Measurements from ENCODE around the gene PDIA4. TPM values are rescaled to one million over a fixed set of nuclear protein-coding genes. Genes with fewer than 3 reads are reported as not detected.
"Not testable (repeated sequence)": the region's sequence is repeated elsewhere in the genome, so short reads cannot be mapped to it uniquely, and the experiment has no call there.

PDIA4 gene, protein sequence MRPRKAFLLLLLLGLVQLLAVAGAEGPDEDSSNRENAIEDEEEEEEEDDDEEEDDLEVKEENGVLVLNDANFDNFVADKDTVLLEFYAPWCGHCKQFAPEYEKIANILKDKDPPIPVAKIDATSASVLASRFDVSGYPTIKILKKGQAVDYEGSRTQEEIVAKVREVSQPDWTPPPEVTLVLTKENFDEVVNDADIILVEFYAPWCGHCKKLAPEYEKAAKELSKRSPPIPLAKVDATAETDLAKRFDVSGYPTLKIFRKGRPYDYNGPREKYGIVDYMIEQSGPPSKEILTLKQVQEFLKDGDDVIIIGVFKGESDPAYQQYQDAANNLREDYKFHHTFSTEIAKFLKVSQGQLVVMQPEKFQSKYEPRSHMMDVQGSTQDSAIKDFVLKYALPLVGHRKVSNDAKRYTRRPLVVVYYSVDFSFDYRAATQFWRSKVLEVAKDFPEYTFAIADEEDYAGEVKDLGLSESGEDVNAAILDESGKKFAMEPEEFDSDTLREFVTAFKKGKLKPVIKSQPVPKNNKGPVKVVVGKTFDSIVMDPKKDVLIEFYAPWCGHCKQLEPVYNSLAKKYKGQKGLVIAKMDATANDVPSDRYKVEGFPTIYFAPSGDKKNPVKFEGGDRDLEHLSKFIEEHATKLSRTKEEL
- total RNA-seq, result 100 to 1,000 TPM; 131 to 157 TPM
- long read RNA-seq, transcript PDIA4-201 (10 exons, 2,903 nt), result major isoform, 355 of 501 reads
- long read RNA-seq, partial matches to known transcripts, result 115 of 501 reads
- long read RNA-seq, other reads (novel, unspliced or antisense), result 27 of 501 reads

DNA sequence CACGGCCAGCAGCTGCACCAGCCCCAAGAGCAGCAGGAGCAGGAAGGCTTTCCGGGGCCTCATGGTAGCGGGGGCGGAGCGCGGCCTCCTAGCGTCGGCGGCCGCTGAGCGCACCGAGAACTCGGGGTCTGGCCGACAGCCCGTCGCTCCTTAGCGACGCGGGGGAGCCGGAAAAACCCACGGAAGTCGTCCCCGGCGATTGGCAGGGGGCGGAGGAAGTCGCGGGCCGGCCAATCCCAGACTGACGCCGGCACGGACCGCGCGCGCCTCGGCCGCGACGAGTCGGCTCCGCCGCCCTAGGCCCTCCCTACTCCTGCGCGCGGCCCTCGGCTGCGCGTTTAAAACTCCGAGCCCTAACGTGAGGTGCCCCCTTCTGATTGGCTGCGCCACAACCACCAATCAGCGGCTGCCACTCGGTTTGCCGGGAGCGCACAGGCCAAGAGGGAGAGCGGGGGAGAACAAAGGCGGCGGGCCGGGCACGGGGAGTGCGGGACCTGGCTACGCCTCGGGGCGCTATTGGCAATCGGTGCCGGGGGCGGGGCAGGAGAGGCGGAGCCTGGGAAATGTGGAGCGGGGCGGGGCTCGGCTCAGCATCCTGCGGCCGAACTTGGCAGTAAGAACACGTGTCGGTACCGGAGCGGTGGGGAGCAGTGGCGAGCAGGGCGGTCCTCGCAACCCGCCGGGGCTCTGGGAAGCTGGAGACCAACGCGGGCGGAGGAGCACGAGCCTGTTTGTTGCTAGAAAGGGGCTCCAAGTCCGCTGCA lies at the start of gene PDIA4:
PDIA4 (minus strand) TSS at position 160 of the 764 bp plus-strand sequence; CDS start at position 63, 97 bp downstream.
- intact Hi-C loops (cut with DNase I, micrococcal nuclease), result no loop called here
- ATAC-seq (peak; percentile 93), DNase-seq (peak; percentile 100)

DNA sequence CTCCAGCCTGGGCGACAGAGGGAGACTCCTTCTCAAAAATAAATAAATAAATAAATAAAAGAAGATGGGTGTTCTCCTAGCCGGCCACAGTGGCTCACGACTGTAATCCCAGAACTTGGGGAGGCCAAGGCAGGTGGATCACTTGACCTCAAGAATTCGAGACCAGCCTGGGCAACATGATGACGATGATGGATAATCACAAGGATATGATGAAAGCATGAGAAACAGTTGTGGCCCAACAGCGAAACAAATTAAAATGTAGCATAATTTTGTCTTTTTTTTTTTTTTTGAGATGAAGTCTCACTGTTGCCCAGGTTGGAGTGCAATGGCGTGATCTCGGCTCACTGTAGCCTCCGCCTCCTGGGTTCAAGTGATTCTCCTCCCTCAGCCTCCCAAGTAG lies 49.3 kb upstream of the PDIA4 start:
- no peak for DNase-seq
- intact Hi-C loops (cut with DNase I, micrococcal nuclease), result no loop called here
- ATAC-seq, result no peak

DNA sequence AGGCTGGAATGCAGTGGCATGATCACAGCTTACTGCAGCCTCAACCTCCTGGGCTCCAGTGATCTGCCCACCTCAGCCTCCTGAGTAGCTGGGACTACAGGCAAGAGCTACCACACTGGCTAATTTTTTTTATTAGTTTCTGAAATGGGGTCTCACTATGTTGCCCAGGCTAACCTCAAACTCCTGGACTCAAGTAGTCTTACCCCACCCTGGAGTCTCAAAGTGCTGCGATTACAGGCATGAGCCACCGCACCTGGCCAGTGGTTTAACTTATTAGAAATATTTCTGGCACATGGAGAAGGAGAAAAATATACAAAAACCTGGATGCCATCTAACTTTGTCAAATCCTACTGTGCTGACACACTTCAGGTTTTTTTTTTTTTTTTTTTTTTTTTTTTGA lies 47.0 kb upstream of the PDIA4 start:
- ATAC-seq, result no peak
- intact Hi-C loops (cut with DNase I, micrococcal nuclease), result no loop called here
- no peak for DNase-seq

DNA sequence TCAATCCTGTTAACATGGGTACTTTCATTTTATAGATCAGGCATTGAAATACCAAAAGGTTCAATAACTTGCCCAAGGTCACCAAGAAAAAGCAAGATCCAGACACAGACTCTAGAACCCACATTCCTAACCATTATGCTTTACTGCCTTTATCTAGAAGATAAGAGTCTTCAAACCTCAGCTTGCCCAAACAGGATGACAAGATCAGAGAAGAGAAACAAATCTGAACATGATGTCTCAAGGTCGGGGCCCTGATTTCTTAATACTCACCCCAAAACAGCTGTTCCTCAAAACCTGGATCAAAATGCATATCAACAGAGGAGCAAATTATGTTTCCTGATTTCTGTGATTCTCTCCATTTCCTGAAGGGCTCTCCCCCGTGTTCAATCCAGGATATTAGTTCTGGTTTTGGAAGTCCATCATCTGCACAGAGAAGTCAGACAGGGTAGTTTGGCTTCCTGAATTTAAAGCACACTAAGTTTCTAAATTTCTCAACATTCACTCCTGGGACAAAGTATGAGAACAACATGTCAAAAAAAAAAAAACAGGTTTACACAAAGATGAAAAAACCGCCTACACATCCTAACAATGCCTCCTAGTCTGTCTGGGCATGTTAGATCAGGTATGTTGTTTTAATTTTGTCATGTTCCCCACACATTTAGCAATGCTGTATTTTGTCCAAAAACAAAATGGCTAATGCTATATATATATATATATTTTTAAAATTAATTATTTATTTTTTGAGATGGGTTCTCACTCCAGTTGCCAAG lies 46.0 kb upstream of the PDIA4 start:
- ATAC-seq (no peak), DNase-seq (no peak)
- intact Hi-C loops (cut with DNase I, micrococcal nuclease), result no loop called here

DNA sequence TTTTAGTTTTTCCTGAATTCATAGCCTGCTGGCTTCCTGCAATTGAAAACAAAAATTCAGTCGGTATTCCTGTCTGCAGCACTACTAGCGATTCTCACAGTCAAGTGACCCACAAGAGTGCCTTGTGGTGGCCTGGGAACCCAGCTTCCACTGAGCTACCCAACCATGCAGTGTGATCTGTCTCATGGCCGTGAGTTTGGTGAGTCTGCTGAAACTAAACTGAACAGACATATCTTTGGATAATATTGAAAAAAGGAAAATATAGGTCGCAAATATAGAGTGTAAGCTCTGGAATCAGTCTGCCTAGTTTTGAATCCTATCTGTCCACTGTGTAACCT lies 44.1 kb upstream of the PDIA4 start:
- no peak for ATAC-seq
- no peak for DNase-seq
- intact Hi-C loops (cut with DNase I, micrococcal nuclease), result no loop called here

DNA sequence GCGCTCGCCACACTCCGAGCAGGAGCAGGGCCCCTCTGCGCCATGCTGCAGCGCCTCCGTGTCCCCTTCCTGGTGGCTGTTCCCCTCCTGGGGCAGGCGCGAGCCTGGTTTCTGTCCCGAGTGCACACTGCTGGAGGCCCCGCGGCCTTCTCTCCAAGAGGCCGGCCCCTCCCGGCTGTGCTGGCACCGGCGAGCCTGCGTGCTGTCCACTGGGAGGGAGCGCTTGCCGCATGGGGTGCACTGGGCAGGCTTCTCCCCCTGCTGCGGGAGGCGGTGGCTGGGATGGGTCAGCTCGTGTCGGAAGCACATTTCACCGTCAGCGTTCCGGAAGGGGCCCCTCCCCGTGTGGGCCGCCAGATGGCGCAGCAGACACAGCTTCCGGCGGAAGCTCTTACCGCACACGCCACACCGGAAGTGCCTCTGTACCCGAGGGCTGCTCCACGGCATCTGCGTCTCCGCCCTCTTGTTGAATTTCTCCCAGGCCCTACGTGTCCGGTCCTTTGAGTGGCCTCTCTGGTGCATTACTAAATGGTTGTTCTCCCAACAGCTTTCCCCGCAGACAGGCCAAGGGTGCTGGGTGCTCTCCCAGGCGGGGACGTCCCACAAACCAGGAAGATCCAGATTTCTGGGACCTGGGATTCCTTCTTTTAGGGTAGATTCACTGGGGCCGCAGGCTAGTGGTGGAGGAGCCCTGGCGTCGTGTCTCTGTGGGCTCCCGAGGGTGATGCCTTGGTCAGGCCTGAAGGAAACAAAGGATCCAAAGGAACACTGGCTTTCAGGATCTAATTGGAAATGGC lies 43.5 kb upstream of the PDIA4 start:
- DNase-seq (peak in 1 of 2 donors; percentile 15), ATAC-seq (peak; percentile 11)
- intact Hi-C loops (cut with DNase I, micrococcal nuclease), result no loop called here

DNA sequence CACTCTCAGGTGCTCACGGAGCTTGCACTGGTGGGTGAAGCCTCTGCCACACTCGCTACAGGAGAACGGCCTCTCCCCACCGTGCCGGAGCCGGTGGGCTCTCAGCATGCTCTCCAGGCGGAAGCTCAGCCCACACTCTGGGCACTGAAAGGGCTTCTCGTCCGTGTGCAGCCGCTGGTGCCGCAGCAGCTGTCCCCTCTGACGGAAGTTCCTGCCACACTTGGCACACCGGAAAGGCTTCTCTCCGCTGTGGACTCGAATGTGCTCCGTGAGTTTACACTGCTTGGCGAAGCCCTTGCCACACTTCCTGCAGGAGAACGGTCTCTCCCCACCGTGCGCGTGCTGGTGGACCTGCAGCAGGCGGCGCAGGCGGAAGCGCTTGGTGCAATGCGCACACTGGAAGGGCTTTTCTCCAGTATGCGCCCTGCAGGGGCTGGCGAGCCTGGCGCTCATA lies 42.9 kb upstream of the PDIA4 start:
- DNase-seq (no peak), ATAC-seq (no peak)
- intact Hi-C loops (cut with DNase I, micrococcal nuclease), result no loop called here

DNA sequence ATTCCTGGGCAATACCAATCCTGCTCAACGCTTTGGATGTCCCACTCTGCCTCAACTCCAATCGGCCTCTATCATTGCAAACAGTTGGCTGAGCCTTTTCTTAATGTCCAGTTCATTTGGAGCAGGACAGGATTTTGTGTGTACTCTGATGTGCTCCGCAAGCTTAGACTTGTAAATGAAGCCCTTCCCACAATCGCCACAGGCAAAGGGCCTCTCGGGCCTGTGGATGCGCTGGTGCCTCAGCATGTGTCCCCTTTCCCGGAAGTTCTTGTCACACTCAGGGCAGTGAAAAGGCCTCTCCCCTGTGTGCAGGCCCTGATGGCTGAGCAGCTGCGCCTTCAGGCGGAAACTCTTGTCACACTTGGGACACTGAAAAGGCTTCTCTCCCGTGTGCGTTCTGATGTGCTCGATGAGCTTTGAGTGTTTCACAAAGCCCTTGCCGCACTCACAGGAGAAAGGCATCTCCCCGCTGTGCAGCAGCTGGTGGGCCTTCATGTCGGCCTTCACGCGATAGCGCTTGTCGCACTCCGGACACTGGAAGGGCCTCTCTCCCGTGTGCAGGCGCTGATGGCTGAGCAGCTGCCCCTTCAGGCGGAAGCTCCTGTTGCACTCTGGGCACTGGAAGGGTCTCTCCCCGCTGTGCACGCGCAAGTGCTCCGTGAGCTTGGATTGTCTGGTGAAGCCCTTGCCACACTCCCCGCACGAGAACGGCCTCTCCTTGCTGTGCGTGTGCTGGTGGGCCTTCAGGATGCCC lies 42.2 kb upstream of the PDIA4 start:
- intact Hi-C loops (cut with DNase I, micrococcal nuclease), result no loop called here
- DNase-seq, result no peak
- ATAC-seq, result no peak

DNA sequence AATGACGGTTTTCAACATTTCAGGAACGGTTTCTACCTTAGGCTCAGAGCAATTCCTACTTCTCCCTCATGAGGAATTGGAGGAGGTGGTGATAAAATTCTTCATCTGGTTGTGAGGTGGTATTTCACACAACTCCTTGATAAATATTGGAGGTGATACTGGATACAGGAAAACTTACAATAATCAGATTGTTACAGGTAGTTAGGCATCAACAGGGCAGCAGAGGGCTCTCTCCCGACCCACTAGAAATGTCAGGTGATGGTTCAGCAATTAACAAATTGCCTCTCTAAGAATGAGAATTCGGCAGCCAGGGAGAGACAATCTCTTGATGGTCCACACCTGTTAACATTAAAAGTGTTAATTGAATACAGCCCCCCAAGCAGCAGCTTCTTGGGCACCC lies 39.6 kb upstream of the PDIA4 start:
- intact Hi-C loops (cut with DNase I, micrococcal nuclease), result loop anchor here in 1 of 2 donors (10.0 kb wide), 1 partner anchor 63 kb away; no protein-coding TSS in a partner anchor
- DNase-seq (no peak), ATAC-seq (no peak)

DNA sequence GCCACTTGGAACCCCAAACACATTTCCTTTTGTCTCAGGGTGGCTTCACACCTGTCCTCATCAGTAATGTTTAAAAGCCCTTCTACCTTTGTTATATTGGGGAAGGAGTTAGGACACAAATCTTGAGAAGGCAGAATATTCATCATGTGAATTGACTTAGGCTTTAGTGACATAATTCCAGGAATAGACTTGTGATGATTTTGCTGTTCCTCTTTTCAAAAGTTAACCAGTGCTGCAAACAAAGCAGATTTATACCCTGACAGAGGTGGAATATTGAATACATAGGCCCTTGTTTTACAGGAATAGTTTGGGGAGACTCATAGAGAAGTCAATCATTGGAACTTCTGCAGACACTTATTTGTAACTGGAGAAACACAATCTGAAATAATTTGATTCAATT lies 35.2 kb upstream of the PDIA4 start:
- intact Hi-C loops (cut with DNase I, micrococcal nuclease), result loop anchor here in 1 of 2 donors (10.0 kb wide), 1 partner anchor 59 kb away; no protein-coding TSS in a partner anchor
- no peak for DNase-seq
- no peak for ATAC-seq

DNA sequence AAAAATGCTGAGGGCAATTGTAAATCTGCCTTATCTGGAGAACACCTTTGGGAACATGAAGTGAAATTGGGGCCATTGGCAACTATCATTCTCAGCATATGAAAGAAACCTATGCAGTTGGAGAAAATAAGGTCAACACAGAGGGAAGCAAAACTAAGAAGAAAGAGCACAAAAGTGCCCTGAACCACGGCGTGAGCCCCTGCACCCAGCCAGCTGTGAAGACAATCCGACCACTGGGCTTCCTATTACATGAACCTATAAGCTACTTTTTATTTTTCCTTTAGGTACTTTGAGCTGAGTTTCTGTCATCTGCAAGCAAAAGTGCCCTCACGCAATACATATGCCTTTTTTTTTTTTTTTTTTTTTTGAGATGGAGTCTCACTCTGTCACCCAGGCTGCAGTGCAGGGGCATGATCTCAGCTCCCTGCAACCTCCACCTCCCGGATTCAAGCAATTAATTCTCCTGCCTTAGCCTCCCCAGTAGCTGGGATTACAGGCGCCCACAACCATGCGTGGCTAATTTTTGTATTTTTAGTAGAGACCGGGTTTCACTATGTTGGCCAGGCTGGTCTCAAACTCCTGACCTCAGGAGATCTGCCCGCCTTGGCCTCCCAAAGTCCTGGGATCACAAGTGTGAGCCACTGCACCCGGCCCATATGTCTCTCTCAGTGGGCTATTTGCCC lies 34.1 kb upstream of the PDIA4 start:
- ATAC-seq, DNase-seq: not testable (repeated sequence)
- intact Hi-C loops (cut with DNase I, micrococcal nuclease), result loop anchor here in 1 of 2 donors (10.0 kb wide), 1 partner anchor 58 kb away; no protein-coding TSS in a partner anchor

DNA sequence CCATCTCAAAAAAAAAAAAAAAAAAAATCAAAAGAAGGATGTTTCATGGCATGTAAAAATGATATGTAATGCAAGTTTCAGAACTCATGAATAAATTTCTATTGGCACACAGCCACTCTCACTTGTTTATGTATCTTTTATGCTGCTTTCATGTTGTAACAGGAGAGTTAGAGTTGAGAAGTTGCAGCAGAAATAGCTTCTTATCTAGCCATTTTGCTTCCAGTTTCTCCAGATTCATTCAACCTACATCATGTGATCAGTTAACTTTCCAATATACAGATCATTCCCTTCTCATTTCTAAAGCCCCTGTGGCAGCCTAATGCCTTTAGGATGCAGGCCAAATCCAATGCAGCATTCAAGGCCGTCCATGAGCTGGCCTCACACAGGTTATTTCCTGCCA lies 31.9 kb upstream of the PDIA4 start:
- DNase-seq, result no peak
- intact Hi-C loops (cut with DNase I, micrococcal nuclease), result loop anchor here in 1 of 2 donors (10.0 kb wide), 1 partner anchor 55 kb away; no protein-coding TSS in a partner anchor
- no peak for ATAC-seq

DNA sequence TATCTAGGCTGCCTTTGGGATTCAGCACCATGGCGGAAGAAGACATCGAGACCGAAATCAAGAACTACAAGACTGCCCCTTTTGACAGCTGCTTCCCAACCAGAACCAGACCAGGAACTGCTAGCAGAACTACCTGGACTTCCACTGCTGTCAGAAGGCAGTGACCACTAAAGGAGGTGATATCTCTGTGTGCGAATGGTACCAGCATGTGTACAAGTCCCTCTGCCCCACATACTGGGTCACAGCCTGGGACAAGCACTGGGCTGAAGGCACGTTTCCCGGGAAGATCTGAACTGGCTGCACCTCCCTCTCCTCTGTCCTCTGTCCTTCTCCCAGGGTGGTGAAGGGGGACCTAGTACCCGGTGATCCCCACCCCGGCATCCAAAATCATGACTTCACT lies 25.6 kb upstream of the PDIA4 start:
- intact Hi-C loops (cut with DNase I, micrococcal nuclease), result no loop called here
- DNase-seq, result no peak
- ATAC-seq, result no peak

DNA sequence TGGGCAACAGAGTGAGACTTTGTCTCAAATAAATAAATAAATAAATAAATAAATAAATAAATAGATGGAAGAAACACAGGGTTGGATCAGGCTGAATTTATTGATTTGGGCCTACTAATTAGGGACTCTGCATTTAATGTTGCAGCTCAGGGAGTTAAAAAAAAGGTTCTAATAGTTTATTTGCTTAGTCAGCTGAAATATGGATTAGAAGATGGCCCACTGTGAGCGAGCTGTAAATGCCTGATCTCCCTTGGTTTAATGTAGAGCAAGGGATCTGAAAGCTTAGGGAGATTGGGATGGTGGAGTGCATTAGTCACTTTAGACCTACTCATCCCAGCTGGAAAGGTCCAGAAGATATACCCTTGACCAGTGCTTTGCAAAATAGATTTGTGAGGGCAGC lies 25.1 kb upstream of the PDIA4 start:
- no peak for DNase-seq
- intact Hi-C loops (cut with DNase I, micrococcal nuclease), result no loop called here
- ATAC-seq, result no peak

DNA sequence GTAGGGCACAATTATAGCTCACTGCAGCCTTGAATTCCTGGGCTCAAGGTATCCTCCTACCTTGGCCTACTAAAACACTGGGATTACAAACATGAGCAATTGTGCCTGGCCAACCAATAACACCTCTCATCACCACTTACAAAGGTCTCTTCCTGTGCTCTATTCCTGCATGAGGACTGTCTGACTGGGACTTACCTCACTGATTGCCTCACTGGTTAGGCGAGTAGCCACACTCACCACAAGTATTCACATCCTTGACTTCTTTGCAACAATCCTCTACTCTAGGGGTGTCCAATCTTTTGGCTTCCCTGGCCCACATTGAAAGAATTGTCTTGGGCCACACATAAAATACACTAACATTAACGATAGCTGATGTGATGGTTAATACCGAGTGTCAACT lies 22.6 kb upstream of the PDIA4 start:
- ATAC-seq (no peak), DNase-seq (no peak)
- intact Hi-C loops (cut with DNase I, micrococcal nuclease), result no loop called here

DNA sequence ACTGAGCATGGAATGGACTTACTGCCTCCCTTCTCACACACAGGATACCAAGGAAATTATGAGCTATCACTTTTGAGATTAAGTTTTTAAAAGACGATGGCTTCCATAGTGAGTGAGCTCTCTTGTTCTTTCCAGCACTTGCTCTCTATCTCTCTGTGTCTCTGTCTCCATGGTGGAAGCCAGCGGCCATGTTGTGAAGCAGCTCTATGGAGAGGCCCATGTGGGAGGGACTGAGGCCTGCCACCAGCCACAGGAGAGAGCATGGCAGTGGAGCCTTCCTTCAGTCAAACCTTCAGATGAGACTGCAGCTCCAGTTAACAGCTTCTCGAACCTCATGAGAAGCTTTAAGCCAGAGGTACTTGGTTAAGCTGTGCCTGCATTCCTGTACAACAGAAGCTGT lies 20.5 kb upstream of the PDIA4 start:
- ATAC-seq (no peak), DNase-seq (no peak)
- intact Hi-C loops (cut with DNase I, micrococcal nuclease), result no loop called here

DNA sequence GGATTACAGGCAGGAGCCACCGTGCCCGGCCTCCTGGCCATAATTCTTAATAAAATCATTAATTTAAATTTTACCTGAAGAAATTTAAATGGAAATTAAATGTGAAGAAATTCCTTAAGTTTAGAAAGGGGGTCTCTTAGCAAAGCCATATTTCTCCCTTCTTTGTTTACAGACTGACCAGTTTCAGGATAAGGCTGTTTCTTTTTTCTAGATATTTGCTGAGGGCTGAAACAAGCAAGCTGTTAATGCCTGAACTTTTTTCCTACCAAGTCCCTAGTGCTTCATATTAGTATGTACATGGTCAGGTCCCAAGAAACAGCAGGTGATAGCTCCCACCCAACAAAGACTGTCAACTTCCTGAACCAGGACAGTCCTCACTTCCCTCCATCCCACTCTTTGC lies 18.1 kb upstream of the PDIA4 start:
- intact Hi-C loops (cut with DNase I, micrococcal nuclease), result no loop called here
- DNase-seq (no peak), ATAC-seq (no peak)
